ENCODE results near the gene ZNF446.
"Not testable (repeated sequence)": the region's sequence is repeated elsewhere in the genome, so short reads cannot be mapped to it uniquely, and the experiment has no call there.

Gene ZNF446

DNA sequence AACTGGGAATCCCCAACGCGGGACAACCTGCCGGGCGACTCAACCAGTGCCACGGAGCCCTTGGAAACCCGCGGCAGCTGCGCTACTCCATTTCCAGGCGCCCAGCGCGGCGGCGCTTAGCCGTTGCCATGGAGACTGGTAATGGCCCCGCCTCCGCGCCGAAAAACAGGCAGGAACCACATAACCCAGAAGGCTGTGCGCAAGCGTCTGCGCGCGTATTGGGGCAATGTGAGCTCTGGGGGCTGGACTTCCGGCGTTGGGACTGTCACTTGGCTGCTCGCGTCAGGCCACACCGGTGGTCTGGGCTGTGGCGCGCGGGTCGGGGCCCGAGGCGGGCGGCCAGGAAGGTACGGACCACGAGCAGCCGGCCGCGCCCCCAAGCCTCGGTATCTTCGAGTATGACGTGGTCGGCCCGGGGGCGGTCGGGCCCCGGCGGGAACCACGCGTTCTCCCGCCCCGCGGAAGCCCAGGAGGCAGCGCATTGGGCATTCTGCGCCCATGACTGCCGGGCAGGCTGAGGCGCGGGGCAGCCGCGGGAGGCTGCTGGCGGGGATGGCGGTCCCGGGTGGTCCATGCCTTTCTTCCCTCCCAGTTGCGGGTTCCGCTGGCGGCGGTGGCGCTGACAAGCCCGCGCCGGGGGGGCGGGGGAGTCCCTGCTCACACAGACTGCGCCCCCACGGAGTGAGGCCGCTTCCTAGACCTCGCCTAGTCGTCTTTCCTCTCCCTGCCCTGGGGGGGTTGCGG lies 24.6 kb upstream of the ZNF446 start, which contains the start of gene ZNF324B:
ZNF324B (plus strand) TSS at position 265 of the 744 bp plus-strand sequence. CDS start 2,080 bp downstream, outside the sequence.
- Histone ChIP-seq H3K9ac (ENCODE audit: low read depth, low read length) (peak within 1 kb of the TSS; percentile 79), H3K4me1 (ENCODE audit: control insufficient read depth, insufficient read depth, low read length) (peaks cover 5% of the 10 kb centered on the region), H3K4me2 (ENCODE audit: low read length) (peak within 1 kb of the TSS; percentile 91), H3K27me3 (ENCODE audit: control insufficient read depth, insufficient read depth, low read length) (no peaks in the 10 kb centered on the region), H3K9me3 (replicated peaks; ENCODE audit: low read length) (no peaks in the 10 kb centered on the region), H3K36me3 (ENCODE audit: insufficient read depth, low read length) (peaks cover 2% of the 10 kb centered on the region), H3K4me3 (ENCODE audit: low read length) (peak within 1 kb of the TSS; percentile 92)

DNA sequence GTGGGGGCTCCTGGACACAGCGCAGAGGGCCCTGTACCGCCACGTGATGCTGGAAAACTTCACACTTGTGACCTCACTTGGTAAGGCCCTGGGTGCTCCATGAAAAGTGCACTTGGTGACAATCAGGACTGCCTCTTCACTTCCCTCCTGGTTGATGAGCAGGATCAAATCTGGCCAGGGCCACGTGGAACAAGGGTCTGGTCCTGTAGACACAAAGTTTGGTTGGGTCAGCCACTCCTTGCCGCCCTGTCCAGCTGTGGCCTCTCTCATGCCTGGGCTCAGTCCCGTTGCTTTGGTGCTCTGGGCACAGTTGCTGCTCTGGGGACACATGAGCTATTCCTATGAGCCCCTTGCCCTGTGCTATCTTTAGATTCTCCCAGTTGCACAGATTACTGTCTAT lies 22.4 kb upstream of the ZNF446 start:
- Histone ChIP-seq H3K4me2 (ENCODE audit: low read length) (no peak overlapping the region), H3K36me3 (ENCODE audit: insufficient read depth, low read length) (peaks cover 8% of the 10 kb centered on the region), H3K27me3 (ENCODE audit: control insufficient read depth, insufficient read depth, low read length) (no peaks in the 10 kb centered on the region), H3K9me3 (replicated peaks; ENCODE audit: low read length) (no peaks in the 10 kb centered on the region), H3K4me3 (ENCODE audit: low read length) (no peak overlapping the region), H3K9ac (ENCODE audit: low read depth, low read length) (no peak overlapping the region), H3K4me1 (ENCODE audit: control insufficient read depth, insufficient read depth, low read length) (peaks cover 5% of the 10 kb centered on the region)

DNA sequence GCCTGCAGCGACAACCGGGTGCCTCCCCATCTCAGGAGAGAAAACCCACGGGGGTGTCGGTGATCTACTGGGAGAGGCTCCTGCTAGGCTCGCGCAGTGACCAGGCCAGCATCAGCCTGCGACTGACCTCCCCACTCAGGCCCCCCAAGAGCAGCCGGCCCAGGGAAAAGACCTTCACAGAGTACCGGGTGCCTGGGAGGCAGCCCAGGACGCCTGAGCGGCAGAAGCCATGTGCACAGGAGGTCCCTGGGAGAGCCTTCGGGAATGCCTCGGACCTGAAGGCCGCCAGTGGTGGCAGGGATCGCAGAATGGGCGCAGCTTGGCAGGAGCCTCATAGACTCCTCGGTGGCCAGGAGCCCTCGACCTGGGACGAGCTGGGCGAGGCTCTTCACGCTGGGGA lies 20.8 kb upstream of the ZNF446 start:
- Histone ChIP-seq H3K27me3 (ENCODE audit: control insufficient read depth, insufficient read depth, low read length) (no peaks in the 10 kb centered on the region), H3K9me3 (replicated peaks; ENCODE audit: low read length) (no peaks in the 10 kb centered on the region), H3K9ac (ENCODE audit: low read depth, low read length) (no peak overlapping the region), H3K4me1 (ENCODE audit: control insufficient read depth, insufficient read depth, low read length) (peaks cover 5% of the 10 kb centered on the region), H3K4me3 (ENCODE audit: low read length) (no peak overlapping the region), H3K36me3 (ENCODE audit: insufficient read depth, low read length) (peaks cover 8% of the 10 kb centered on the region), H3K4me2 (ENCODE audit: low read length) (no peak overlapping the region)

DNA sequence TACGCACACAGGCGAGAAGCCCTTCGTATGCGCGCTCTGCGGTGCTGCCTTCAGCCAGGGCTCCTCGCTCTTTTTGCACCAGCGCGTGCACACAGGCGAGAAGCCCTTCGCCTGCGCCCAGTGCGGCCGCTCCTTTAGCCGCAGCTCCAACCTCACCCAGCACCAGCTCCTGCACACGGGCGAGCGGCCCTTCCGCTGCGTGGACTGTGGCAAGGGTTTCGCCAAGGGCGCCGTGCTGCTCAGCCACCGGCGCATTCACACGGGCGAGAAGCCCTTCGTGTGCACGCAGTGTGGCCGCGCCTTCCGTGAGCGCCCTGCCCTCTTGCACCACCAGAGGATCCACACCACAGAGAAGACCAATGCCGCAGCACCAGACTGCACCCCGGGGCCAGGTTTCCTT lies 20.0 kb upstream of the ZNF446 start:
- H3K4me1 ChIP-seq (ENCODE audit: control insufficient read depth, insufficient read depth, low read length): peaks cover under 1% of the 10 kb centered on the region
- no peaks in the 10 kb centered on the region for H3K27me3 ChIP-seq (ENCODE audit: control insufficient read depth, insufficient read depth, low read length)
- H3K4me3 ChIP-seq (ENCODE audit: low read length): no peak overlapping the region
- no peak overlapping the region for H3K9ac ChIP-seq (ENCODE audit: low read depth, low read length)
- no peak overlapping the region for H3K4me2 ChIP-seq (ENCODE audit: low read length)
- no peaks in the 10 kb centered on the region for H3K9me3 ChIP-seq (replicated peaks; ENCODE audit: low read length)
- peaks cover 8% of the 10 kb centered on the region for H3K36me3 ChIP-seq (ENCODE audit: insufficient read depth, low read length)

DNA sequence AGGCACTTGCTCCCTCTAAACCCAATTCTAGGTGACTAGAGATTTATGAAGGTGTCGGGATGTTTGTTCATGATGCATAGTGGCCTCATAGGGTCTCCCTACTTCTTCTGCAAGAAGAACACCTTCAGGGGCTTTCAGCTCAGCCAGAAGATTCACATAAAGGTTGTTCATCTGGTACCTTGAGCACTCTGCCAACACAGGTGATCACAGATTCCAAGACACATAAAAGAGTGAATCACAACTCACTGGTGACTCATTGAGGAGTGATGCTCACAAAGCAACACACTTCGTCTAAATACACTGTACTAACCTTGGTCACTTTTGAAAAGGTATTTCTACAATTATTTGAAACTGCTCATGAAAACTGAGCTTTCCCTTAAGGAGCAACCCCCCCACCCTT lies 16.1 kb upstream of the ZNF446 start:
- no peak overlapping the region for H3K9ac ChIP-seq (ENCODE audit: low read depth, low read length)

DNA sequence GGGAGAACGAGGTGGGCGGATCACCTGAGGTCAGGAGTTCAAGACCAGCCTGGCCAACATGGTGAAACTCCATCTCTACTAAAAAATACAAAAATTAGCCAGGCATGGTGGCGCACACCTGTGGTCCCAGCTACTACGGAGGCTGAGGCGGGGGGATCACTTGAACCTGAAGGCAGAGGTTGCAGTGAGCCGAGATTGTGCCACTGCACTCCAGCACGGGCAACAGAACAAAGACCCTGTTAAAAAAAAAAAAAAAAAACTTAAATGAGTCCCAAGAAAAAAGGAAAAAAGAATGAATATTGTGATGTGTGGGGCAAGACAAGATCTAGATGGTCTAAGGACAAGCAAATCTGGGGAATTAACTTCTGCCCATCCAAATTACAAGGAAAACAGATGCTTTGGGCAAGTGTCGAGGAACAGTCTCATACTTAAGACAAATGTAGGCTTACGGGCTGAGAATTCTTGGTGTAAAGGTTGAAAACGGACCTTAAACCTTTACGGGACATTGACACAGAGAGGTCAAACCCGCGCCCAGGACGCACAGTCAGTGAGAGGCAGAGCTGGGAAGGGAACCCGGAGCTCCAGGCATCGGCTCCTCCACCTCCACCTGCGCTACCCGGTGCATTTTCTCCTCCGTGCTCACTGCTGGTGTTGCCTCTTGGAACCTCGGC lies 9.9 kb upstream of the ZNF446 start:
- Histone ChIP-seq H3K27me3 (ENCODE audit: control insufficient read depth, insufficient read depth, low read length) (no peaks in the 10 kb centered on the region), H3K4me1 (ENCODE audit: control insufficient read depth, insufficient read depth, low read length) (peaks cover 13% of the 10 kb centered on the region), H3K36me3 (ENCODE audit: insufficient read depth, low read length) (peaks cover 7% of the 10 kb centered on the region), H3K9me3 (replicated peaks; ENCODE audit: low read length) (no peaks in the 10 kb centered on the region), H3K4me2 (ENCODE audit: low read length) (peak overlapping the region; percentile 100), H3K9ac (ENCODE audit: low read depth, low read length) (peak overlapping the region; percentile 36), H3K4me3 (ENCODE audit: low read length) (peak overlapping the region; percentile 100)

More for the DNA sequence above, 16.1 kb upstream of the ZNF446 start:
- Histone ChIP-seq H3K27me3 (ENCODE audit: control insufficient read depth, insufficient read depth, low read length) (no peaks in the 10 kb centered on the region), H3K4me3 (ENCODE audit: low read length) (no peak overlapping the region), H3K4me2 (ENCODE audit: low read length) (no peak overlapping the region), H3K4me1 (ENCODE audit: control insufficient read depth, insufficient read depth, low read length) (no peaks in the 10 kb centered on the region), H3K36me3 (ENCODE audit: insufficient read depth, low read length) (peaks cover 8% of the 10 kb centered on the region), H3K9me3 (replicated peaks; ENCODE audit: low read length) (no peaks in the 10 kb centered on the region)

DNA sequence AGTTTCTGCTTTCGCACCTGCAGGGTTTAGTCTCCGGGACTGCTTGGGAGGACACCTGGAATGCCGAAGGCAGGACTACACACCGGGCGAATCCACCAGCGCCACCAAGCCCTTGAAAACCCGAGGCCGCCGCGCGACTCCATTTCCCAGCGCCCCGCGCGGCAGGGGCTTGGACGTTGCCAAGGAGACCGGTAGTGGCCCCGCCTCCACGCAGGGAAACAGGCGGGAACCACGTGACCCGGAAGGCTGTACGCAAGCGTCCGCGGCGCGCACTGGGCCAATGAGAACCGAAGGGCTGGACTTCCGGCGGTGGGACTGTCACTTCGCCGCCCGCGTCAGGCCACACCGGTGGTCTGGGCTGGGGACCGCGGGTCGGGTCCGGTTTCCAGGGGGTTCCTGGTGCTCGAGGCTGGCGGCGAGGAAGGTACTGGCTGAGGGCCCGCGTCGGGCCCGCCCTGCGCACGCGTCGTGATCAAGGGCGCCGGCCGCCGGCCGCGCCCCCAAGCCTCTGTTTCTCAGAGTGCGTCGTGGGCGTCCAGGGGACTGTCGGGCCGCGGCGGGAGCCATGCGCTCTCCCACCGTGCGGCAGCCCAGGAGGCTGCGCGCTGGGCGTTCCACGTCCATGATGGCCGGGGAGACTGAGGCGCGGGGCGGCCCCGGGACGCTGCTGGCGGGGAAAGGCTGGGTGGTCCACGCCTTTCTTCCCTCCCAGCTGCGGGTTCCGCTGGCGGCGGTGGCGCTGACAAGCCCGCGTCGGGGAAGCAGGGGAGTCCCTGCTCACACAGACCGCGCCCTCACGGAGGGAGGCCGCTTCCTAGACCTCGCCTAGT lies 9.2 kb upstream of the ZNF446 start, which contains the start of gene ZNF324:
ZNF324 (plus strand) TSS at position 321 of the 830 bp plus-strand sequence. CDS start 2,106 bp downstream, outside the sequence.
- peak within 1 kb of the TSS; percentile 100 for H3K4me2 ChIP-seq (ENCODE audit: low read length)
- no peaks in the 10 kb centered on the region for H3K9me3 ChIP-seq (replicated peaks; ENCODE audit: low read length)
- peak within 1 kb of the TSS; percentile 100 for H3K4me3 ChIP-seq (ENCODE audit: low read length)
- H3K9ac ChIP-seq (ENCODE audit: low read depth, low read length): peak within 1 kb of the TSS; percentile 95
- H3K4me1 ChIP-seq (ENCODE audit: control insufficient read depth, insufficient read depth, low read length): peaks cover 13% of the 10 kb centered on the region
- H3K27me3 ChIP-seq (ENCODE audit: control insufficient read depth, insufficient read depth, low read length): no peaks in the 10 kb centered on the region
- peaks cover 11% of the 10 kb centered on the region for H3K36me3 ChIP-seq (ENCODE audit: insufficient read depth, low read length)

DNA sequence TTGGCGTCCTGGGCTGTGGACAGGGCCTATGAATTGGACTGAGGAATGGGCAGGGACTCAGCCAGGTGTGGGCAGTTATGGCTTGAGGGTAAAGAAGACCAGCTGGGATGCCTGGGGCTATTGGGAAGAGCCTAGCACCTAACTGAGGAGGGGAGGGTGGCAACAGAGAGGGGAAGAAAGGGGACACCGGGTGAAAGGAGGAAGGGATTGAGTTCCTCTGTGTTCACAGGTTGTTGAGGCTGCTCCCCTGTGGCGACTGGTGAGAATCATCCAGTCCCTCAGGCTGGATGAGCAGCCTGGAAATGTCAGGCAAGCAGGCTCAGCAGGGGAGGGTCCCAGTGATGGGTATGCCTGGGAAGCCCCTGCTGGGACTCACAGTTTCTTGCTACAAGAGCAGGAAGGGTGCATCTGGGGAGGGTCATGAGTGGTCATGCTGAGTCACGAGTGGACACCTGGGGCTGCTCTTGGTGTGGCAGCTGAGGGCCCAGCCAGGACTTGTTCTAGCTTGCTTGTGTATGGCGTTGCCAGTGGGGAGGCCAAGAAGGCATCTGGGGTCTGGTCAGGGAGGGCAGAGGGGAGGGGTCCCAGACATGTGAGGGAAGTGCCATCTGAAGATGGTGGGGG lies 7.8 kb upstream of the ZNF446 start:
- Histone ChIP-seq H3K4me2 (ENCODE audit: low read length) (peak overlapping the region; percentile 85), H3K9me3 (replicated peaks; ENCODE audit: low read length) (no peaks in the 10 kb centered on the region), H3K36me3 (ENCODE audit: insufficient read depth, low read length) (peaks cover 25% of the 10 kb centered on the region), H3K4me3 (ENCODE audit: low read length) (peak overlapping the region; percentile 61), H3K9ac (ENCODE audit: low read depth, low read length) (peak overlapping the region; percentile 36), H3K4me1 (ENCODE audit: control insufficient read depth, insufficient read depth, low read length) (peaks cover 13% of the 10 kb centered on the region), H3K27me3 (ENCODE audit: control insufficient read depth, insufficient read depth, low read length) (no peaks in the 10 kb centered on the region)

DNA sequence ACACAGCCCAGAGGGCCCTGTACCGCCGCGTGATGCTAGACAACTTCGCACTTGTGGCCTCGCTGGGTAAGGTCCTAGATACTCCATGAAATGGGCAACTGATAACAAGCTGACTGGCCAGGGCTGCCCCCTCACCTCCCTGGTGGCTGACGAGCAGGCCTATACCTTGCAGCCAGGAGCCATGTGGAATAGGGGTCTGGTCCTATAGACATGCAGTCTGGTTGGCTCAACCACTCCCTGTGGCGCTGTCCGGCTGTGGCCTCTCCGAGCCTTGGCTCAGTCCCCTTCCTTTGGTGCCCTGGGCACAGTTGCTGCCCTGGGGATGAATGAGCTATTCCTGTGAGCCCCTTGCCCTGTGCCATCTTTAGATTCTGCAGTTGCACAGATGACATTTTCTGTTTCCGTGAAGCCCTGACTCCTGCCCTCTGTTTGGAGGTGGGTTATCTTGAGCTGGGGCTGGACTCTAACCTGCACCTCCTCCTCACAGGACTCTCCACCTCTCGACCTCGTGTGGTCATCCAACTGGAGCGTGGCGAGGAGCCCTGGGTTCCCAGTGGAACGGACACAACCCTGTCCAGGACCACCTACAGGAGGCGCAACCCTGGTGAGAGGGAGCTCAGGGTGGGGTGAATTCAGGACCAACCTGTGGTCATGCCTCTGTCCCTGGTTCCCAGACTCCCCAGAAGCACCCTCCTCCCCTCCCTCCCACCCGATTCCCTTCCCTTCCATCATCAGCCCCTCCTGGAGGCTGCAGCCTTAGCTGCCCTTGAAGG lies 6.7 kb upstream of the ZNF446 start:
- H3K36me3 ChIP-seq (ENCODE audit: insufficient read depth, low read length): peaks cover 29% of the 10 kb centered on the region
- H3K4me1 ChIP-seq (ENCODE audit: control insufficient read depth, insufficient read depth, low read length): peaks cover 13% of the 10 kb centered on the region
- no peak overlapping the region for H3K4me2 ChIP-seq (ENCODE audit: low read length)
- H3K27me3 ChIP-seq (ENCODE audit: control insufficient read depth, insufficient read depth, low read length): no peaks in the 10 kb centered on the region
- H3K9me3 ChIP-seq (replicated peaks; ENCODE audit: low read length): no peaks in the 10 kb centered on the region
- H3K9ac ChIP-seq (ENCODE audit: low read depth, low read length): no peak overlapping the region
- H3K4me3 ChIP-seq (ENCODE audit: low read length): no peak overlapping the region

DNA sequence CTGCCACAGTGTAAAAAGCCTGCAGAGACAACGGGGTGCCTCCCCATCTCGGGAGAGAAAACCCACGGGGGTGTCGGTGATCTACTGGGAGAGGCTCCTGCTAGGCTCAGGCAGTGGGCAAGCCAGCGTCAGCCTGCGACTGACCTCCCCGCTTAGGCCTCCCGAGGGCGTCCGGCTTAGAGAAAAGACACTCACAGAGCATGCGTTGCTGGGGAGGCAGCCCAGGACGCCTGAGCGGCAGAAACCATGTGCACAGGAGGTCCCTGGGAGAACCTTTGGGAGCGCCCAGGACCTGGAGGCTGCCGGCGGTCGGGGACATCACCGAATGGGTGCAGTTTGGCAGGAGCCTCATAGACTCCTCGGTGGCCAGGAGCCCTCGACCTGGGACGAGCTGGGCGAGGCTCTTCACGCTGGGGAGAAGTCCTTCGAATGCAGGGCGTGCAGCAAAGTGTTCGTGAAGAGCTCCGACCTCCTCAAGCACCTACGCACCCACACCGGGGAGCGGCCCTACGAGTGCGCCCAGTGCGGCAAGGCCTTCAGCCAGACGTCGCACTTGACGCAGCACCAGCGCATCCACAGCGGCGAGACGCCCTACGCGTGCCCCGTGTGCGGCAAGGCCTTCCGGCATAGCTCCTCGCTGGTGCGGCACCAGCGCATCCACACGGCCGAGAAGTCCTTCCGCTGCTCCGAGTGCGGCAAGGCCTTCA lies 5.2 kb upstream of the ZNF446 start:
- not testable (repeated sequence) for H3K9me3 ChIP-seq (replicated peaks; ENCODE audit: low read length); H3K4me3 ChIP-seq (ENCODE audit: low read length); H3K4me2 ChIP-seq (ENCODE audit: low read length); H3K9ac ChIP-seq (ENCODE audit: low read depth, low read length); H3K27me3 ChIP-seq (ENCODE audit: control insufficient read depth, insufficient read depth, low read length)
- Histone ChIP-seq H3K36me3 (ENCODE audit: insufficient read depth, low read length) (peaks cover 29% of the 10 kb centered on the region), H3K4me1 (ENCODE audit: control insufficient read depth, insufficient read depth, low read length) (peaks cover 22% of the 10 kb centered on the region)

Measured in skeletal muscle satellite cell (primary cell).